ENCODE data around the gene PSG1. TPM values are rescaled to one million over a fixed set of nuclear protein-coding genes. Genes with fewer than 3 reads are reported as not detected.

PSG1 gene
- total RNA-seq (2022; extraction: Qiagen RNA extraction): 0.13 to 0.33 TPM (median 0.17 TPM) in 5 replicates

GRCh38 chr19:42879613-42880012, at the start of gene PSG1:
TSS of gene PSG1 (minus strand) at chr19:42879713. CDS start at chr19:42879581, 132 bp downstream.

GRCh38 chr19:42917634-42918033, 38.1 kb upstream of the PSG1 start, which contains the start of gene PSG6:
TSS of gene PSG6 (minus strand) at chr19:42917894. CDS start at chr19:42917792, 102 bp downstream.

Other genes starting within 250 kb of the PSG1 start
- 0.07 to 0.18 TPM (median 0.14 TPM) in 3 of 5 replicates, not detected in the others for gene PSG3, start 139.2 kb downstream of the PSG1 start, total RNA-seq (2022; extraction: Qiagen RNA extraction)
- gene PSG8, start 114.0 kb downstream of the PSG1 start, total RNA-seq (2022; extraction: Qiagen RNA extraction): 0.14 to 0.28 TPM (median 0.18 TPM) in 4 of 5 replicates, not detected in the other
- gene PSG6, start 38.2 kb upstream of the PSG1 start, total RNA-seq (2022; extraction: Qiagen RNA extraction): not detected in 5 replicates
- gene PSG7, start 57.5 kb upstream of the PSG1 start, total RNA-seq (2022; extraction: Qiagen RNA extraction): 0.07 to 0.16 TPM (median 0.10 TPM) in 3 of 5 replicates, not detected in the others
- gene PSG11, start 146.8 kb upstream of the PSG1 start, total RNA-seq (2022; extraction: Qiagen RNA extraction): not detected in 5 replicates
- gene PSG2, start 203.0 kb upstream of the PSG1 start, total RNA-seq (2022; extraction: Qiagen RNA extraction): not detected in 5 replicates